Fibroblast of the aortic adventitia (primary cell): Measurements from ENCODE around the gene DPF3. TPM values are rescaled to one million over a fixed set of nuclear protein-coding genes. Genes with fewer than 3 reads are reported as not detected.

ENCODE experiments used
- DNase-seq: peaks from one replicate; pipeline ENCODE4 v3.0.0-alpha.2; 2010; ENCODE audit warnings: low read depth
- H3K4me3 ChIP-seq: 2 replicates; pipeline ENCODE4 v1.5.1; 2011; ENCODE audit warnings: low read depth, mild to moderate bottlenecking, control low read depth, low read length, moderate library complexity
- CTCF ChIP-seq: IDR thresholded peaks from 2 replicates; pipeline ENCODE4 v1.5.1; 2011; ENCODE audit warnings: mild to moderate bottlenecking, low read length, control low read depth, inconsistent platforms; ENCODE audit not compliant: insufficient read depth
- total RNA-seq: library from RNA; depleted of rRNA; stranded (reverse); fragments of >200 nt; gene quantifications from 2 replicates; pipeline ENCODE4 v1.2.3, GENCODE V29; 2012; ENCODE audit warnings: low replicate concordance

The DPF3 gene
- total RNA-seq, 1 donor: 16.3 TPM

GRCh38 chr14:72598306-72598705 lies 295.6 kb downstream of the DPF3 start:
- no peak for TF ChIP-seq CTCF
- H3K4me3 ChIP-seq: no peak overlapping the region
- no peak for DNase-seq

- no peak for DNase-seq
- no peak for TF ChIP-seq CTCF
- H3K4me3 ChIP-seq: no peak overlapping the region
These were observed 296.4 kb downstream of the DPF3 start for GRCh38 chr14:72597252-72598233.

GRCh38 chr14:72595152-72595862 lies 298.6 kb downstream of the DPF3 start:
- no peak overlapping the region for H3K4me3 ChIP-seq
- no peak for TF ChIP-seq CTCF
- no peak for DNase-seq

GRCh38 chr14:72594099-72594901 lies 299.6 kb downstream of the DPF3 start:
- no peak for DNase-seq
- no peak for TF ChIP-seq CTCF
- H3K4me3 ChIP-seq: no peak overlapping the region

GRCh38 chr14:72591391-72591790 lies 302.5 kb downstream of the DPF3 start:
- no peak overlapping the region for H3K4me3 ChIP-seq
- DNase-seq: no peak
- no peak for TF ChIP-seq CTCF

- no peak for TF ChIP-seq CTCF
- H3K4me3 ChIP-seq: no peak overlapping the region
- no peak for DNase-seq
These were observed 303.3 kb downstream of the DPF3 start for GRCh38 chr14:72590577-72590976.
